Left hindlimb (tissue), 1 donor: ENCODE results near the gene SLC25A22.

ENCODE experiments used
- DNase-seq: peaks from one replicate; pipeline ENCODE4 v3.0.0-alpha.2; 2018

Gene SLC25A22

GRCh38 chr11:770642-771616, 27.2 kb downstream of the SLC25A22 start:
- no peak for DNase-seq

- DNase-seq: no peak
These were observed 28.0 kb downstream of the SLC25A22 start for GRCh38 chr11:769887-770641.

GRCh38 chr11:767238-767637, 30.8 kb downstream of the SLC25A22 start:
- DNase-seq: no peak

- no peak for DNase-seq
These were observed 31.2 kb downstream of the SLC25A22 start for GRCh38 chr11:766936-767210.

GRCh38 chr11:766106-766935, 31.8 kb downstream of the SLC25A22 start:
- DNase-seq: no peak

GRCh38 chr11:765802-766091, 32.3 kb downstream of the SLC25A22 start:
- no peak for DNase-seq

GRCh38 chr11:765025-765801, 32.9 kb downstream of the SLC25A22 start:
- no peak for DNase-seq

- no peak for DNase-seq
These were observed 33.6 kb downstream of the SLC25A22 start for GRCh38 chr11:764322-765024.

GRCh38 chr11:763549-764321, 34.3 kb downstream of the SLC25A22 start:
- no peak for DNase-seq

- DNase-seq: no peak
These were observed 35.0 kb downstream of the SLC25A22 start for GRCh38 chr11:763073-763463.

GRCh38 chr11:762421-763072, 35.5 kb downstream of the SLC25A22 start:
- DNase-seq: no peak

GRCh38 chr11:761526-762108, 36.5 kb downstream of the SLC25A22 start:
- no peak for DNase-seq

GRCh38 chr11:760236-760635, 37.8 kb downstream of the SLC25A22 start:
- no peak for DNase-seq

GRCh38 chr11:749731-750130, 48.4 kb downstream of the SLC25A22 start:
- DNase-seq: no peak

GRCh38 chr11:748007-748359, 50.1 kb downstream of the SLC25A22 start:
- no peak for DNase-seq

GRCh38 chr11:747158-748006, 50.7 kb downstream of the SLC25A22 start, which contains the start of gene TALDO1:
TSS of gene TALDO1 (plus strand) at chr11:747464. CDS start at chr11:747482, 18 bp downstream.
- peak; percentile 92 for DNase-seq

- DNase-seq: no peak
These were observed 51.6 kb downstream of the SLC25A22 start for GRCh38 chr11:746289-747157.

GRCh38 chr11:745428-745827, 52.7 kb downstream of the SLC25A22 start:
- no peak for DNase-seq
